MM.1S (cell line): Measurements from ENCODE around the gene GNL2.

Source experiments
- DNase-seq: peaks from one replicate; pipeline ENCODE4 v3.0.0-alpha.2; 2015
- H2AFZ ChIP-seq: fragments of 300-600 bp; sonication (generic); 2 replicates; pipeline ENCODE4 v1.6.0; 2016; ENCODE audit warnings: antibody characterized with exemption, low read length
- H3F3A ChIP-seq: fragments of 300-600 bp; sonication (generic); 2 replicates; pipeline ENCODE4 v1.6.1; 2016; ENCODE audit warnings: mild to moderate bottlenecking, antibody characterized with exemption, low read length, moderate library complexity, mixed read lengths; ENCODE audit not compliant: insufficient read depth
- H3K27ac ChIP-seq: fragments of 300-600 bp; sonication (generic); 2 replicates; pipeline ENCODE4 v1.5.1; 2016; ENCODE audit warnings: mild to moderate bottlenecking, low read length
- H3K27me3 ChIP-seq: fragments of 300-600 bp; sonication (generic); replicated peaks from 2 replicates; pipeline ENCODE4 v1.6.0; 2016; ENCODE audit warnings: low read length; ENCODE audit not compliant: insufficient read depth
- H3K36me3 ChIP-seq: fragments of 300-600 bp; sonication (generic); replicated peaks from 2 replicates; pipeline ENCODE4 v1.6.1; 2016; ENCODE audit warnings: mild to moderate bottlenecking, low read length, mixed read lengths; ENCODE audit not compliant: insufficient read depth
- H3K4me1 ChIP-seq: fragments of 300-600 bp; sonication (generic); 2 replicates; pipeline ENCODE4 v1.6.1; 2016; ENCODE audit warnings: low read length, mixed read lengths
- H3K4me2 ChIP-seq: fragments of 300-600 bp; sonication (generic); 2 replicates; pipeline ENCODE4 v1.6.0; 2016; ENCODE audit warnings: low read depth, low read length
- H3K4me3 ChIP-seq: fragments of 300-600 bp; sonication (generic); 2 replicates; pipeline ENCODE4 v1.5.1; 2016; ENCODE audit warnings: low read length, mixed read lengths
- H3K79me2 ChIP-seq: fragments of 300-600 bp; sonication (generic); 2 replicates; pipeline ENCODE4 v1.6.1; 2016; ENCODE audit warnings: mixed run types, low read length, mixed read lengths
- H3K9ac ChIP-seq: fragments of 300-600 bp; sonication (generic); 2 replicates; pipeline ENCODE4 v1.6.1; 2016; ENCODE audit warnings: low read length, mixed read lengths
- H3K9me2 ChIP-seq: fragments of 300-600 bp; sonication (generic); replicated peaks from 2 replicates; pipeline ENCODE4 v1.6.1; 2016; ENCODE audit warnings: mild to moderate bottlenecking, low read length, mixed read lengths; ENCODE audit not compliant: insufficient read depth
- H3K9me3 ChIP-seq: fragments of 300-600 bp; sonication (generic); replicated peaks from 2 replicates; pipeline ENCODE4 v1.6.1; 2016; ENCODE audit warnings: mild to moderate bottlenecking, low read length, mixed read lengths; ENCODE audit not compliant: insufficient read depth
- H4K20me1 ChIP-seq: fragments of 300-600 bp; sonication (generic); 2 replicates; pipeline ENCODE4 v1.6.1; 2016; ENCODE audit warnings: mild to moderate bottlenecking, low read length, moderate library complexity, mixed read lengths; ENCODE audit not compliant: insufficient read depth
- EZH2 ChIP-seq: fragments of 300-600 bp; sonication (generic); optimal IDR thresholded peaks from 2 replicates; pipeline ENCODE3; 2017; ENCODE audit warnings: low read depth, mild to moderate bottlenecking, antibody characterized with exemption, low read length, mixed read lengths
- EZH2phosphoT487 ChIP-seq: fragments of 300-600 bp; sonication (generic); IDR thresholded peaks from 2 replicates; pipeline ENCODE4 v1.6.1; 2018; ENCODE audit warnings: antibody characterized with exemption, low read length
- TF ChIP-seq, protein P1 (sequence below): fragments of 300-600 bp; sonication (generic); IDR thresholded peaks from 2 replicates; pipeline ENCODE4 v1.5.1; 2016; ENCODE audit warnings: antibody characterized with exemption, low read length, mixed read lengths

Gene GNL2

DNA sequence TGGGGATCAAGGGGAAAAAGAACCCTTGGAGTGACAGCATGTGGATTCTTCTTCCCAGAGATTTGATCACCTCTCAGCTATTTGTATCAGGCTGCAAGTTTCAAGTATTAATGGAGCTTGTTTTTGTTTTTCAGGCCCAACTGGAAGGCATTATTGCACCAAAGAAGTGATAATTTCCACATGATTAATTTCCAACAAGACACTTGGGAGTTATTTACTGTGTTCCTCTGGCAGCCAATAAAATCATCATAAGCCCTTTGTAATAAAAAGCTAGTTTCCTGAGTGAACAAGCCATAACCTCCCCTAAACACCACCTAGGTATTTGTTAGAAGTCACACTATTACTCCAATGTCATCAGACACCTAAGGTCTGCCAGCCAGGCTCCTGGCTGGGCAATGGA, 30.8 kb downstream of the GNL2 start:
- H3K36me3 ChIP-seq = peaks cover 23% of the 10 kb centered on the region; the same call in 1 of the 2 replicates

DNA sequence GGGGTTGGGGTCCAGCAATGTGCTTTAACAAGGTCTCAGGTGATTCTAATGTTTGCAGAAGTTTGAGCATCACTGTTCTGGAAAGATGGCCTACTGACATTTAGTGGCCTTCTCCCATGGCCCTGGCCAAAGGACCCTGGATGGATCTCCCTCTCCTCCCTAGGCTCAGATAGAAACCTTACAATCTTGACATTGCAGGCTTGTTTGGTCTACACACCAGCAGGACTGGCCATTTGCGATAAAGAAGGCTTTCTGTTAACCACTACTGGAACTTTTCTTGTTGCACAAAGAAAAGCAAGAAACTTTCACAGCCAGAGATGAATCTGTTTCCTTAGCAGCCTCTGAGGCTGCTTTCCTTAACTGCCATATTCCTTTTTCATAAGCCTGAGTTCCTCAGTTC, 32.8 kb downstream of the GNL2 start:
- 0 out of 2 replicates have a peak, but pooled peaks cover 3% of the 10 kb centered on the region for H3F3A ChIP-seq
- peaks cover 18% of the 10 kb centered on the region; the same call in 1 of the 2 replicates for H3K36me3 ChIP-seq
- no peaks in the 10 kb centered on the region for H3K9me3 ChIP-seq
- no peaks in the 10 kb centered on the region for H4K20me1 ChIP-seq
- no peak for DNase-seq
- H3K27ac ChIP-seq = no peak overlapping the region
- no peak for TF ChIP-seq EZH2
- TF ChIP-seq, protein P1, sequence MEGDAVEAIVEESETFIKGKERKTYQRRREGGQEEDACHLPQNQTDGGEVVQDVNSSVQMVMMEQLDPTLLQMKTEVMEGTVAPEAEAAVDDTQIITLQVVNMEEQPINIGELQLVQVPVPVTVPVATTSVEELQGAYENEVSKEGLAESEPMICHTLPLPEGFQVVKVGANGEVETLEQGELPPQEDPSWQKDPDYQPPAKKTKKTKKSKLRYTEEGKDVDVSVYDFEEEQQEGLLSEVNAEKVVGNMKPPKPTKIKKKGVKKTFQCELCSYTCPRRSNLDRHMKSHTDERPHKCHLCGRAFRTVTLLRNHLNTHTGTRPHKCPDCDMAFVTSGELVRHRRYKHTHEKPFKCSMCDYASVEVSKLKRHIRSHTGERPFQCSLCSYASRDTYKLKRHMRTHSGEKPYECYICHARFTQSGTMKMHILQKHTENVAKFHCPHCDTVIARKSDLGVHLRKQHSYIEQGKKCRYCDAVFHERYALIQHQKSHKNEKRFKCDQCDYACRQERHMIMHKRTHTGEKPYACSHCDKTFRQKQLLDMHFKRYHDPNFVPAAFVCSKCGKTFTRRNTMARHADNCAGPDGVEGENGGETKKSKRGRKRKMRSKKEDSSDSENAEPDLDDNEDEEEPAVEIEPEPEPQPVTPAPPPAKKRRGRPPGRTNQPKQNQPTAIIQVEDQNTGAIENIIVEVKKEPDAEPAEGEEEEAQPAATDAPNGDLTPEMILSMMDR = no peak
- no peak for TF ChIP-seq EZH2phosphoT487
- H3K4me1 ChIP-seq = no peaks in the 10 kb centered on the region
- H3K27me3 ChIP-seq = no peaks in the 10 kb centered on the region
- H3K4me2 ChIP-seq = no peak overlapping the region
- H2AFZ ChIP-seq = no peak overlapping the region
- H3K79me2 ChIP-seq = no peaks in the 10 kb centered on the region
- H3K9ac ChIP-seq = no peak overlapping the region
- H3K9me2 ChIP-seq = no peaks in the 10 kb centered on the region
- no peak overlapping the region for H3K4me3 ChIP-seq

More for the DNA sequence above, 30.8 kb downstream of the GNL2 start:
- Histone ChIP-seq H3K9me2 (no peaks in the 10 kb centered on the region), H3K79me2 (no peaks in the 10 kb centered on the region), H3K27ac (no peak overlapping the region), H4K20me1 (no peaks in the 10 kb centered on the region), H3K4me2 (no peak overlapping the region), H3K4me1 (peaks cover 2% of the 10 kb centered on the region; the same call in 1 of the 2 replicates), H2AFZ (no peak overlapping the region), H3K9ac (no peak overlapping the region), H3K27me3 (no peaks in the 10 kb centered on the region), H3K4me3 (no peak overlapping the region), H3F3A (0 out of 2 replicates have a peak, but pooled peaks cover 3% of the 10 kb centered on the region), H3K9me3 (no peaks in the 10 kb centered on the region)
- TF ChIP-seq EZH2phosphoT487 (no peak), EZH2 (no peak)
- TF ChIP-seq, protein P1 = no peak
- DNase-seq = no peak

DNA sequence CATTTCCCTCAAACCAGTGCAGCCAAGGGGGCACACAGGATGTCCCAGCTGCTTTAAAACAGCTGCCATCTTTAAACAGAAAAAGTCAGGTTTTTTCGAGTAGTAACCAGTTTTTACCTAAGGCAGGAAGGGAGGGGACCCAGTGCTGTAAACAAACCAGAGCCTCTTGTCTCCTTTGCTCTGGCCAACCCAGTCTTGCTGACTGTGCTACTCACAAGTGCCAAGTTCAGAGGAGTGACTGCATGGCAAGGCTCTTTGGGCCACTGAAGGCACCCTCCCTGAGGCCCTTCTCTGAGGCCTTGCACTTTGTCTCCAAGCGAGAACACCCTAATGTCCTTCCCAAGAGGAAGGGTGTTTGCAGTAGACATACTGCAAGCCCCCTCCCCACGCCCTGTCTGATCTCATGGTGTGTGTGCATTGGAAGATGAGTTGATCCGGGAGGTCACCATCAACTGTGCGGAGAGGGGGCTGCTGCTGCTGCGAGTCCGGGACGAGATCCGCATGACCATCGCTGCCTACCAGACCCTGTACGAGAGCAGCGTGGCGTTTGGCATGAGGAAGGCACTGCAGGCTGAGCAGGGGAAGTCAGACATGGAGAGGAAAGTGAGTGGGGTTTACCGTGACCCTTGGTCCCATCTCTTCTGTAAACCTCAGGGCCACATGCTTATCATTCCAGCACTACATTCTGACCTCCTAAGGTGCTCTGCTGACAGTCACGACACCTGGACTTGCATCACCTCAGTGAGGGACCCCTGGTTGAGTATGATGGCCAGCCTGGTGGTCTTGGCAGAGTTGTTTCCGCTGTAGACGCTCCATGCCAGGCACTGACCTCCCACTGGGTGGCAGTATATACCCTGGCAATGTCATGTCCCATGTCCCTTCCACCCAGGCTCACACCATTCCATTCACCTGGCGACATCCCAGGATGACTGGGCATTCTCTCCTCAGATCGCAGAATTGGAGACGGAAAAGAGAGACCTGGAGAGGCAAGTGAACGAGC, 34.3 kb downstream of the GNL2 start:
- H3K9me2 ChIP-seq = no peaks in the 10 kb centered on the region
- H3K9me3 ChIP-seq = no peaks in the 10 kb centered on the region
- 0 out of 2 replicates have a peak, but pooled peaks cover 6% of the 10 kb centered on the region for H3F3A ChIP-seq
- H3K27me3 ChIP-seq = no peaks in the 10 kb centered on the region
- H3K4me3 ChIP-seq = no peak overlapping the region
- no peaks in the 10 kb centered on the region for H4K20me1 ChIP-seq
- no peak for DNase-seq
- no peaks in the 10 kb centered on the region for H3K79me2 ChIP-seq
- H3K36me3 ChIP-seq = peaks cover 3% of the 10 kb centered on the region; the same call in 1 of the 2 replicates
- no peak overlapping the region for H2AFZ ChIP-seq
- H3K4me2 ChIP-seq = no peak overlapping the region
- no peak overlapping the region for H3K27ac ChIP-seq
- H3K4me1 ChIP-seq = peaks cover 2% of the 10 kb centered on the region
- no peak overlapping the region for H3K9ac ChIP-seq
- TF ChIP-seq EZH2 (no peak), EZH2phosphoT487 (no peak)
- TF ChIP-seq, protein P1 = peak; percentile 69
